AG08396 (cell line): ENCODE measurements around the gene SCARB1.
A peak's percentile ranks its signal among the peaks of the same experiment; 100 is the strongest.

Experiments
- DNase-seq: peaks from one replicate; pipeline ENCODE4 v3.0.0; 2012; ENCODE audit warnings: low spot score, mixed read lengths

Gene SCARB1

DNA sequence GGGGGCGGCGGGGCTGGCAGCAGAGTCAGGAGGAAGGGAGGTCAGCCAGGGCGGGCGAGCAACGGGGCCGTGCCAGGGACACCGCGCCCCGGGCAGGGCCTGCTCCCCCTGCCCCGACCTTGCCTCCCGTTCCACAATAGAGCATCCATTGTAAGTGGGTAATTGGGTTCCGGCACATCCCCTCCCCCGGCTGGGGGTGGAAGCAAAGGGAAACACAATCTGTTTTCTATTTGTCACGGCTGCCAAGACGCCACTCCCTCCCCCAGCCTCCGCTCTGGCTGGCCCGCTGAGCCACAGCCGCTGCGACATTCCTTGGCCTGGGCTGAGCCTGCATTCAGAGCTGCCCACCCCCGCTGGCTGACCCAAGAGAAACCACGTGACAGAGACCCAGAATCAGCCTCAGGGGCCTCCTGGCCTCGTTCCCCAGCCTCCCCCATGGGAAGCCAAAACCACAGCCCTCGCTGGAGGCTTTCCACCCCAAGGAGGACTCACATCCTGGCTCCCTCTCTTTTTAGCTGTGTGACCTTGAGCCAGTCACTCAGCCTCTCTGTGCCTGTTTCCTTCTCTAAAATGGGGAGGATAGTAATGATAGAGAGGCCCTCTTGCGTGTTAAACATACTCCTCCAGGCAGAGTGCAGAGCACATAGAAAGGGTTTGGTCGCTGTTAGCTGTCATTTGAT is 117.6 kb downstream of the SCARB1 start:
- DNase-seq: peak; percentile 94

DNA sequence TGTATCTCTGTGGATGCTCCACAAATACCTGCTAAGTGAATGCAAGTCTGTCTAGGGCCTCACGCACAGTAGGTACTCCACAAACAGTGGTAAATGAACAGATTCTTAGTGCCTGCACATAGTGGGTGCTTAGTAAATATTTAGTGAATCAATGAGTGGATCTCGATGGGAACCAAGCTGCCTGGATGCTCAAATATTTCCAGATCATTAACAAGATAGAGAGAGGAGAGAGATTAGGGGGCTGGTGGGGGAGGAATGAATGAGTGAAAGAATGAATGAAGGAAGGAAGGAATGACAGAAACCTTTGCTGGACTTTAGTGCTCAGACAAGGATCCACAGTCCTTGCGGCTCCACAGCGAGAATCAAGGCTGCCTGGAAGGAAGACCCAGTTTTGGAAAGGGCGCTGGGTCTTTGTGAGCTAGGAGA is 118.2 kb downstream of the SCARB1 start:
- DNase-seq: no peak

DNA sequence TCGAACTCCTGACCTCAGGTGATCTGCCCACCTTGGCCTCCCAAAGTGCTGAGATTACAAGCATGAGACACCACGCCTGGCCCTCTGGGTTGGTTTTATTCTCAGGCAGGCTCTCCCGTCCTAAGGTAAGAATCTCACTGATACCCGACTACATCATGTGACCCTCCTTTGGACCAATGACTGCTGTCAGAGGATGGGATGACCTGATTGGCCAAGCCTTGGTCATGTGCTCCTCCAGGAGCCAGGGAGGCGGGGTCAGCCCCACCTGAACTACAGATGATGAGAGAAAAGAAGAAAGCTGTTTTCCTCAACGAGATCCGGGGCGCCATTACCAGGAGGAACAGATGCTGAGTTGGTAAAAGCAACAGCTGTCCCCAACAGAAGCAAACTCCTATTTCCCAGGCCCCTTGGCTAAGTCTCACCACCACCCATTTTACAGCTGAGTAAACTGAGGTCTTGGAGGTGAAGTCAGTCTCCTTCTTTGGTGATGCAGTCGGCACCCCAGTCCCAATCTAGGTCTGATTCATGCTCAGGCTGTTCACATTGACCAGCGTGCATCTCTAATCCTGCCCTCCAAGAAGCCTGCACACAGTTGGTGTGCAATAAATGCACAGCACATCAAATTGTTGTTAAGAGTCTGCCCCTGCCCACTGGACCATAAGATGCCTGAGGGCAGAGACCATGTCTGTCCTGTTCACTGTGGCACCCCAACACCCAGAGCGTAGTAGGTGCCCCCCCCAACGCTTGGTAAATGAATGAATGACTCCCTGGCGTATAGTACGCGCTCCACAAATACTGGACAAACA is 118.8 kb downstream of the SCARB1 start:
- peak; percentile 66 for DNase-seq

DNA sequence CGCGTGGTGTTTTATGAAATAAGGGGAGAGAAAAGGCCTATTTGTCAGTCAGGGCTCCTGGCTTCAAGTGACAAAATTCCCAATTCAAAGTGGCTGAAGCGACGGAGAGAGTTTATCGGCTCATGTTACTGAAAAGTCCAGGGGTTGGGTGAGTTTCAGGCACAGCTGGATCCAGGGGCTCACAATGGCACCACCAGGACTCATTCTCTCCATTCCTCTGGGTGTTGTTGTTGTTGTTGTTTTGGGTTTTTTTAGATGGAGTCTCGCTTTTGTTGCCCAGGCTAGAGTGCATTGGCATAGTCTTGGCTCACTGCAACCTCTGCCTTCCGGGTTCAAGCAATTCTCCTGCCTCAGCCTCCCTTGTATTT is 119.4 kb downstream of the SCARB1 start:
- DNase-seq: no peak

DNA sequence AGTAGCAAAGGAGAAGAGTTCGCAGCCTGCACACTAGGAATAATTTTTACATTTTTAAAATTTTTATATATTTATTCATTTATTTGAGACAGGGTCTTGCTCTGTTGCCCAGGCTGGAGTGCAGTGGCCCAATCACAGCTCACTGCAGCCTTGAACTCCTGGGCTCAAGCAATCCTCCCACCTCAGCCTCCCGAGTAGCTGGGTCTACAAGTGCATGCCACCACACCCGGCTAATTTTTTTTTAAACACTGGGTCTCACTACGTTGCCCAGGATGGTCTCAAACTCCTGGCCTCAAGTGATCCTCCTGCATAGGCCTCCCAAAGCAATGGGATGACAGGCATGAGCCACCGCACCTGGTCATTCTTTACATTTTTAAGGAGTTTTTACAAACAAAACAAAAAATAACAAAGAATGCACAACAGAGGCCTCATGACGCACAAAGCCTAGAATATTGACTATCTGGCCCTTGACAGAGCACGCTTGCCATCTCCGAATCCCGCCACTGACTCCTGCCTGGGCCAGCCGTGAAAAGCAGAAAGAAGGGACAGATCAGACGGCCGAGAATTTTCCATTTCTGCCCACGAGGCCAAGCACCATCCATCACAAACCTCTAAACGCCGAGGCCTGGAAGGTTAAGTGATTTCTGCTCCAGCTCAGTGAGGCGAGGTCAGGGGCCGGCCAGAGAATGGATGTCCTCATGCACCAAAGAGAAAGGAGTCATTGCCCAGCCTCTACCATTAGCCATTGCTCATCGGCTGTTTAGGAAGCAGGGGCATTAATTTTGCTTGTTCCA is 120.0 kb downstream of the SCARB1 start:
- DNase-seq: no peak

DNA sequence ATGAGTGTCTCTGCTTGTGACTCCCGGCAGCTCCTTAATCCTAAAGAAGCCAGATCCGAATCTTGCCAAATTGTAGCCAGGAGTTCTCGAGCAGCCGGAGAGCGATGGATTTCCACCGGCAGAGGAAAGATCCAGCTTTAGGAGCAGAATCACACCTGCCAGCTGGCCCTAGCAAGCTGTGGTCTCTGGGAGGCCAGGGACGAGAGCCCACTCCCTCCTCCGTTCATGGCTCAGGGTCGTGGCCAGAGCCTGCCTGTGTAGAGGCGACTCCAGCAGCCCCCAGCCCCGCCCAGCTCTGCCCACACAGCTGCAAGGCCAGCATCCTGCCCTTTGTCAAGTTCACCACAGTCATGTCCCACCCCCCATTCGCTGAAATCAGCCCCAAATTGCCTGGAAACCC is 121.0 kb downstream of the SCARB1 start:
- DNase-seq: no peak

DNA sequence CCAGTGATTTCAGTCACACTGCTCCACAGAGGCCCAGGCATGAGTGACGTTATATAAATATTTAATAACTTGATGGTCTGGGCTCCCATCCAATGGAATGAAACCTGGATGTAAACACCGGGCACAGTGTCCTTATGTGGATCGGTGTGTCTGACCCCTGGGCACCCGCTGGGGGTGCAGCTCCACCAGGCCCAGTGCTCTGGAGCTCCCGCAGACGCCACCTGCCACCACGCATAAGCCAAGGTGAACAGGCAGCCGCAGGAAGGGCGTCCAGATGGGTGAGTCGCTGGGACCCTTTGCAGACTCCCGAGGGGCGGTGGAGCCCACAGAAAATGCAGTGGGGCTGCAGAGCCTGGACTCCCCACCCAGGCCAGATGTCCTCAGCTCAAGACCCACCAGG is 121.6 kb downstream of the SCARB1 start:
- no peak for DNase-seq

DNA sequence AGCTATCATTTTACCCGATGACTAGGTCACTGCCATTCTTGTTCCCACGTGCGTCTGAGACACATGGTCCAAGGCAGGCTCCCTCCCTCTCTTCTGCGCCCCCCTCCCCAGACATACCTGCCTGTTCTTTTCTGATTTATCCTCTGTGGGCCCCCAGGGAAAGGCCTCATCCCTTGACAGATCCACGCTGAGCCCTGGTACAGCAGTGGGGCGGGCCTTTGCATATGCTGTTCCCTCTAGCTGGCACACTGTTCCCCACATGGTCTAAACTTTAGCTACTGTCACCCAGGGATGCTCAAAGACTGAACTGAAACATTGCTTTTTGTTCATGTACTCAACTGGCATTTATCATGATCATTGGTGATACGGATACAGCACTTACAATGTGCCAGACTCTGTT is 122.5 kb downstream of the SCARB1 start:
- no peak for DNase-seq

DNA sequence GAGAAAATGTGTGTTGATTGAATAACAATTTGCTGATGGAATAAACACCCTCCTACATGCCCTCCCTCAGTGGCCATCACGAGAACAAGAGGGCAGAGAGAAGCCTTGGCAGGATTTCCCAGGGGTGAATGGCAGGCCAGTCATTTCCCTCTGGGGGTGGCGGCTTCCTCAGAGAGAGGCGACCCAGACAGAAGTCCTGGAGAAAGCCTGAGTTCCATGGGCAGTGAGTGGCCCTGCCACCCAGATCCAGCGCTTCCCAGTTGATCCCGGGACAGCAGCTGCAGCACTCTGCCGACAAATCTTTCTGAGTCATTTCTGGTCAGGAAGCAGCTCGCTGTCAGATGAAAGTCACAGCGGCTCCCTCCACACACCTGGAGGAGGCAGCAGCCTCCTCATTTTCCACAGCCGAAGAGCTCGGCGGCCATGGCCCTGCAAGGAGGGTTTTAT is 123.0 kb downstream of the SCARB1 start:
- no peak for DNase-seq

DNA sequence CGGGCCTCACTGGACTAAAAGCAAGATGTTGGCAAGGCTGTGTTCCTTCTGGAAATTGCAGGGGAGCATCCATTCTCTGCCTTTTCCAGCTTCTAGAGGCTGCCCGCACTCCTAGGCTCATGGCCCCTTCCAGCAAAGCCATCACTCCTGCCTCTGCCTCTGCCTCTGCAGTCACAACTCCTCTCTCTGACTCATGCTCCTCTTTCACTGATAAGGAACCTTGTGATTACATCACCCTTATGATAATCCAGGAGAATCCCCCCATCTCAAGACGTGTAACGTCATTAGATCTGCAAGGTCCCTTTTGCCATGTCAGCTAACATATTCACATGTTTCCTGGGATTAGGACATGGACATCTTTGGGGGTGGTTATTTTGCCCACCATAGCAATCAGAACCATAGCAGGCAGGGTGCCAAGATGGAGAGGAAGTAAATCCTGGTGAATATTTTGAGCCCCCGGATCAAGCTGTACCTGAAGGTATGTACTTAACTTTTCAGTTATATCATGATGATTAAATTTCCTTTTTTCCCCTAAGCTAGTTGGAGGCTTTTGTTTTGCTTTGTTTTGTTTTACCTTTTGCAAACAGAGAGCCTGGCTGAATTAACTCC is 123.6 kb downstream of the SCARB1 start:
- no peak for DNase-seq

DNA sequence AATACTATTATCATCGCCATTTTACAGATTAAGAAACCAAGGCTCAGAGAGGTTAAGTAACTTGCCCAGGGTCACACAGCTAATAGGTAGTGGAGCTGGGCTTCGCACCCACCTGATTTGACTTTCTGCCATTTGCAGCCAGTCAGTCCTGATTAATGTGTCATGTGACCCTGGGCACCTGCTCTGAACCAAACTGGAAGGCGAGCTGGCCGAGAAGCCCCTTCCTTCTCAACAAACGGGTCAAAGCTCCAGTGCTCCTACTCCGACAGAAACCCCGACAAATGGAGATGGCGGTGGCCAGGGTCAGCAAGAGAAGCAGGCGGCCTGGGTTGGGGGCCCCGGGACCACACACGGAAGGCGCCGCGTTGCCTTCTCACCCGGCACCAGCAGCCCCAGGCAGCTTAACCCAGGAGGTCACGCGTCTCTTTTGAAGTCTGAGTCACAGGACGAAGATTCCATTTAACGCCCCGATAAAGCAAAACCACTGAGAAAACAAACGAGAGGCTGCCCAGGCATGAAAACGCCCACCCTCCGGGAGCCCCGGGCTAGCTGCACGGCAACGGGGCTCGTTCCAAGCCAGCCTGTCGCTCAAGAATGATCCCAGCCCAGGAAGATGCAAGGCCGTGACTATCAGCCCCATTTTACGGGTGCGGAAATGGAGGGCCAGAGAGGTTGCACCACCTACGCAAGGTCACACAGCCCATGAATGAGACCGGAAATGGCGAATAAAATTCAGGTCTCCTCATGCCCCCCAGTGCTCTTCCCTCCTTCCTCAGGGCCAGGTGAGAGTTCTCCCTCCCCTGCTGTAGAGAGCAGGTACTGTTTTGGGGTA is 124.8 kb downstream of the SCARB1 start:
- DNase-seq: peak; percentile 71

DNA sequence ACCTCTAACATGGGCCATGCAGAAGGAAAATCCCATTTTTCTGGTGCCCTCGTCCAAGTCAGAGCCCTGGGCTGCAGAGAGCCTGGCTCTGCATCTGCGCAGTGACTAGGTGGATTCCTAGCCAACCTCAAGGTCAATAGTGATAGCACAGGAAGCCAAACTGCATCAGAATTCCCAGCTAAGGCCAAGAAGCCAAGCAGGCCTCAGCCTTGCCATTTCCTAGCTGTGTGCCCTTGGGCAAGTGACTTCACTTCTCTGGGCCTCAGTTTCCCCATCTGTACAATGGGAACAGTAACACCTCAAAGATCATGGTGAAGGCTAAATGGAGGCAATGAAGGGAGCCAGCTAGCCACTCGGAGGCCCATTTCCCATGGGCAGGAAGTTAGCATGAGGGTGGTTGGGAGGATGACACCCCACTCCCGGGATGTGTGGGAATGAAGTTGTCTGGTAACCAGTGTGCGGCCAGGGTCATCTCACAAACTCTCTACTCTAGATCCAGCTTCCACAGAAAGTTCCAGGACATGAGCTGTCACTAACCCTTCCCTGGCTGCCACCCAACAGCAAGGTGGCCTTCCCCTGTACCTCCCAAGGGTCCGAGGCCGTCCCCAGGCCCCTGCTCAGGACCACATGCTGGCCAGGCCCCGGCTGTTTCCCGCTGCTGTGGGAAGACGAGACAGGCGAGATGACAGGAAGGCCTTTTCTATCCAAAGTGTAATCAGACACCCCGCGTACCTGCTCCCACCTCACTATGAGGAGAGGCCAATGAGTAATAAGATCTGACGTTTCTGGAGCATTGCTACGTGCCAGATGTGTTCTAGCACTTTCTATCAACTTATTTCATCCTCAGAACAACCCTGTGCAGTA is 125.7 kb downstream of the SCARB1 start:
- no peak for DNase-seq

DNA sequence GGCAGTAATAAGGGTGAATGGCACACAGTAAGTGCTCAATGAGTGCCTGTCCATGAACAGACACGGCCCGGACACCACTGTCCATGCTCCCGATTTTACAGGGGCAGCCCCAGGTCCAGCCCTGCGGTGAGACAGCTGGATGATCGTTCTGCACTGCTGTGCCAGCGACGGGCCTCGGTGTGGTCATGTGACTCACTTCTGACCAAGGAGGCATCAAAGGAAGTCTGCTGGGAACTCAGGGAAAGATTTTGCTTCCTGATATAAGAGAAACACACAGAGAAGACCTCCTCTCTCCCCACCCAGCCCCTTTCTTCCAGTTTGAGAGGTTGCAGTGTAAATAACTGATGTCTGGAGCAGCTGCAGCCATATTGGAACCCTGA is 126.6 kb downstream of the SCARB1 start:
- DNase-seq: no peak

DNA sequence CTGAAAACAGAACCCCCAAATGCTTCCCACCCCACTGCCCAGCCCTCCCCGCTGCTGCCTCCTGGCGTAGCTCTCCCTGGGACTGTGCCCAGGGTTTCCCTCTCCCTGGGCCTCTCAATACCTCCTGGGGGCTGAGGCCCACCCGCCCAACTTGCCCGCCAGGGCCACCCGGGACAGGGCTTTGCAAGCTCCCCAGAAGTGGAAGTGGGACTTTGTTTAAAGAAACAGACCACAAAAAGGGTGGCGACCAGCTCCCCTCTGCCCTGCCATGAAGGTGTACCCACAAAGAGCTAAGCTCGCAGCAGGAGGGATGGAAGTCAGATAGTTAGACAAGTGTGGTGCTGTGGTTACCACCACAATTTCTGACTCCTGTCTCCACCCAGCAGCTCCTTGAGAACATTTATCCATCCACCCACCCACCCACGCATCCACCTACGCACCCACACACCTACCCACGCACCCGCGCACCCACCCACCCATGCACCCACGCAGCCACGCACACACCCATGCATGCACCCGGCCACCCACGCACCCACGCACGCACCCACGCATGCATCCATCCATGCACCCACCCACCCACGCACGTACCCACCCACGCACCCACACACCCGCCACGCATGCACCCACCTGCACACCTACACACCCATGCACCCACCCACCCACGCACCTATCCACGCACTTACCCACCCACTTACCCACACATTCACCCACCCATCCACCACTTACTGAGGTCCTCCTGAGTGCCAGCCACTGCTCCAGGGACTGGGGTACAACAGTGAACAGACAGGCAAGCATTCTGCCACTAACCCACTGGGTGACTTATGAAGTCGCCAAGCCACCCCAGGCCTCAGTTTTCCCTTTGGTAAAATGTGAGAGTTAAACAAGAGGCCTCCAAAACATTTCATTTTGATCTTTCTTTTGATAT is 127.3 kb downstream of the SCARB1 start:
- DNase-seq: no peak

DNA sequence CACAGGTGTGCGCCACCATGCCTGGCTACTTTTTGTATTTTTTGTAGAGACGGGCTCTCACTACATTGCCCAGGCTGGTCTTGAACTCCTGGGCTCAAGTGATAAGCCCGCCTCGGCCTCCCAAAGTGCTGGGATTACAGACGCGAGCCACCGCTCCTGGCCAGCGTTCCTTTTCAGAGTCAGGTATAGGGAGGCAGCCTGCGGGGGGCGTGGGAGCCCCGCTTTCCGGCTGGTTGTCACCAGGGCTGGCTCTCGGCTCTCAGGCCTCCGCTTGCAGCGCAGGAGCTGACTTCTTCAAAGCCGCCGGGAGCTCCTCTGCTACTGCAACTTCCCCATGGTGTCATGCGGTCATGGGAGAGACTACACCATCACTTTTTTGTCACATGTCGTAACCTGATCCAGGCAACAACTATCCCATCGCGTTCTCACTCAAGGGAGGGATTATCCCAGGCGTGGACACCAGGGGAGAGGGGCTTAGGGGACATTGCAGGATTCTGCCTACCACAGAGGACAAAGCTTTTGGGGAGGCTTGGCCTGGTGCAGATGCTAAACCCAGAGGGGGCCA is 129.4 kb downstream of the SCARB1 start:
- DNase-seq: no peak

DNA sequence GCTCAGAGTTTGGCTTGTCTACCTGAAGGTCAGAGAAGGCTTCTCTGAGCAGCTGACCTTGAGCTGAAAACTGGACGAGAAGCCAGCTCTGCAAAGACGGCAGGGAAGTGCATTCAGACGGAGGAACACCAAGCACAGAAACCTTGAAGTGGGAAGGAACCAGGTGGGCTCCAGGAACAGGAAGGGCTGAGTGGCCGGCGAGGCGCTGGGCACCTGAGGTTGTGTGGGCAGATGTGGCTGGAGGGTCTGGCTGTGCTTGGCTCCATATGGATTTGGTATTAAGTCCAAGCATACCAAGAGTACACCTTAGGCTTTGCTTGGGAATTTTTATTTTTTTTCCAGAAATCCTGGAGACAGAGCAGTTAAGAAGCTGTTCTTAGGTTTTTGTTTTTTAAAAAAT is 130.6 kb downstream of the SCARB1 start:
- DNase-seq: no peak

DNA sequence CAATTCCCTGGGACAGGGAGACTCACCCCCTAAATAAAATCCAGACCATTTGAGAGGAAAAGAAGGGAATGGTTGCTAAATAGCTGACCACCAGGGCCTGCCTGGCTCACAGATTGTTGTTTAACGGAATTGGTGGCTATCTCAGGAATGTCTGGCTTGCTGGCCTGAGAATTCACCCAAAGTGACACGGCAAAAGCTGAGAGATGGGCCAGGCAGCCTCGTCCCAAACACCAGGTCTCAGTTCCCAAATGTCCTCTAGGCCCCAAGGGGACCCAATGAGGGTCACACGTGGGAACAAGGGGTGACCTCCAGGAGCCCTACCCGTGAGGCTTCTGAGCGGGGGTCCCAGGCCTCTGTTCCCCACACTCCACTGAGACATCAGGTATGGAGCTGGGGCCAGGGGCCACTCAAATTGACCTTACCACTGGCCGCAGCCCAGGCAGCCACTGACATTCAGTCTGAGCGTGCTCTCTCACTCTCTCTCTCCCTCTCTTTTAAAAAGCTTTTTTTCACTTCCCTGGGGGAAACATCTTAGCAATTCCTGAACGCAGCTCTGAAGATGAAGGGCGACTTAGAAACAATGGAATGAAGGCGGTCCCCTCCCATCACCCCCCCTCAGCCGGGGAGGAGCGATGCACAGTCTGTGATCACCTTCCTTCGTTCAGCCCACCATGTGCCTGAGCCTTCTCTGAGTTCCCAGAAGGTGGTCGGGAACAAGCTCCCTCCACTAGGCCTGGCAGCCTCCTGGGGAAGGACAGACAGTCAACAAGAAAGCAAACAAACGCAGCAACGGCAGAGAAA is 131.2 kb downstream of the SCARB1 start:
- DNase-seq: peak; percentile 64

DNA sequence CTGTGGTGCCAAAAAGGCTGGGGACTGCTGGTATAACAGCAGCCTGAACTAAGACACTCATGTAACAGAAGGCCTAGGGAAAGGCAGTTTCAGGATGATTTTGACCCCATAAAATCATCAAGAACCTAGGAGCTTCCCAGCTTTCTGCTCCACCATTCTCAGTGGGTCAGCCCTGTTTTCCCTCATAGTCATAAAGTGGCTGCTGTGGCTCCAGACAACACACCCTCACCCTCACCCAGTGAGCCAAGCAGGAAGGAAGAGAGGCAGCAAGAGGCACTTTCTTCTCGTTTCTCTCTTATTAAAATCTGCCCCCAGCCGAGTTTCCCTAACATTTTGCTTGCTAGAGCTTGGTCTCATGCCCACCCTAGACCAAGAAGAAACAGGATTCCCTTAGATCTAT is 131.8 kb downstream of the SCARB1 start:
- DNase-seq: no peak
